AG10803 (cell line): ENCODE measurements around the gene PODNL1.

Experiments used
- DNase-seq: peaks from one replicate; pipeline ENCODE4 v3.0.0; 2010; ENCODE audit warnings: low read depth
- H3K4me3 ChIP-seq: 2 replicates; pipeline ENCODE4 v1.5.1; 2011; ENCODE audit warnings: mild to moderate bottlenecking, low read length, control low read depth
- TF ChIP-seq, protein P1 (sequence below): conservative IDR thresholded peaks from 2 replicates; pipeline ENCODE4 v1.5.1; 2011; ENCODE audit warnings: mild to moderate bottlenecking, low read length, control low read depth, inconsistent platforms

The PODNL1 gene

DNA sequence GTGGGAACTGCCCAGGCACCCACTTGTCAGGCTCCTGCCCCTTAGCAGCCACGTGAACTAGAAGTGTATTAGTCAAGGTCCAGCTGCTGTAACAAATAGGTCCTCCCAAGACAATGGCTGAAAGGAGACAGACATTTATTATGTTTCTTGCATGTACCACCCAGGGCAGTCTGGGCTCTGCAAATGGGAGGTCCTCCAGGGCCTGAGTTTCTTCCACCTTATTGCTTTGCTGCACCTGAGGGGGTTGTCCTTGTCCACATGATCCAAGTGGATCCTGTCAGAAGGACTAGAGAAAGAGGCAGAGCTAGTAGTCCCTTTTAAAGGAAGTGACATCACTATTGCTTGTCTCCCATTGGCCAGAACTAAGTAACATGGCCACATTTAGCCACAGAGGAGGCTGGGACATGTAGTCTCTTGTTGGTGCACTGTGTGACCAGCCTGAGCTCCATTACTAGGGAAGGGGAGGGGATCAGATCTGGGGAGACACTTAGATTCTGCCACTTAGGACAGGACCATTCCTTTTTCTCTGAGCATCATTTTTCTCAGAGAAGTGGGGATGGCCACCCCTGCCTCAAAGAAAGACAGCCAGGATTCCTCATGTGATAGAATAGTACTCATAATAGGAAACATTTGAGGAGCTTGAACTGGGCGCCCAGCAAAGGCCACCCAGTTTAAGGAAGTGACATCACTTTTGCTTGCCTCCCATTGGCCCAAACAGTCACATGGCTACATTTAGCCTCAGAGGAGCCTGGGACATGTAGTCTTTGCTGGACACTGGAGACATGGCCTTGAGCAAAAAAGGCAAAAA, 17.1 kb downstream of the PODNL1 start:
- TF ChIP-seq, protein P1, sequence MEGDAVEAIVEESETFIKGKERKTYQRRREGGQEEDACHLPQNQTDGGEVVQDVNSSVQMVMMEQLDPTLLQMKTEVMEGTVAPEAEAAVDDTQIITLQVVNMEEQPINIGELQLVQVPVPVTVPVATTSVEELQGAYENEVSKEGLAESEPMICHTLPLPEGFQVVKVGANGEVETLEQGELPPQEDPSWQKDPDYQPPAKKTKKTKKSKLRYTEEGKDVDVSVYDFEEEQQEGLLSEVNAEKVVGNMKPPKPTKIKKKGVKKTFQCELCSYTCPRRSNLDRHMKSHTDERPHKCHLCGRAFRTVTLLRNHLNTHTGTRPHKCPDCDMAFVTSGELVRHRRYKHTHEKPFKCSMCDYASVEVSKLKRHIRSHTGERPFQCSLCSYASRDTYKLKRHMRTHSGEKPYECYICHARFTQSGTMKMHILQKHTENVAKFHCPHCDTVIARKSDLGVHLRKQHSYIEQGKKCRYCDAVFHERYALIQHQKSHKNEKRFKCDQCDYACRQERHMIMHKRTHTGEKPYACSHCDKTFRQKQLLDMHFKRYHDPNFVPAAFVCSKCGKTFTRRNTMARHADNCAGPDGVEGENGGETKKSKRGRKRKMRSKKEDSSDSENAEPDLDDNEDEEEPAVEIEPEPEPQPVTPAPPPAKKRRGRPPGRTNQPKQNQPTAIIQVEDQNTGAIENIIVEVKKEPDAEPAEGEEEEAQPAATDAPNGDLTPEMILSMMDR, result no peak
- H3K4me3 ChIP-seq, result no peak overlapping the region
- DNase-seq, result peak; percentile 57

DNA sequence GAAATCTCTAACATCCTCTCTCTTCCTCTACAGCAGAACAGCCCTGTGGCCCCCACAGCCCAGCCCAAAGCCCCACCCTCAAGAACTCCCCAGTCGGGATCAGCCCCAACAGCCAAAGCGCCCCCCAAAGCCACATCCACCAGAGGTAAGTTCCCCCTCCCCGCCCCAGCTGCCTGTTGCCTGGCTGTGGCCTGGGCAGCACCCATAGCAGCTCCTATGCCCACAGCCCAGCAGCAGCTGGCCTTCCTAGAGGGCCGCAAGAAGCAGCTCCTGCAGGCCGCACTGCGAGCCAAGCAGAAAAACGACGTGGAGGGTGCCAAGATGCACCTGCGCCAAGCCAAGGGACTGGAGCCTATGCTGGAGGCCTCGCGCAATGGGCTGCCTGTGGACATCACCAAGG, 17.7 kb downstream of the PODNL1 start:
- H3K4me3 ChIP-seq, result no peak overlapping the region
- TF ChIP-seq, protein P1, result no peak
- no peak for DNase-seq

DNA sequence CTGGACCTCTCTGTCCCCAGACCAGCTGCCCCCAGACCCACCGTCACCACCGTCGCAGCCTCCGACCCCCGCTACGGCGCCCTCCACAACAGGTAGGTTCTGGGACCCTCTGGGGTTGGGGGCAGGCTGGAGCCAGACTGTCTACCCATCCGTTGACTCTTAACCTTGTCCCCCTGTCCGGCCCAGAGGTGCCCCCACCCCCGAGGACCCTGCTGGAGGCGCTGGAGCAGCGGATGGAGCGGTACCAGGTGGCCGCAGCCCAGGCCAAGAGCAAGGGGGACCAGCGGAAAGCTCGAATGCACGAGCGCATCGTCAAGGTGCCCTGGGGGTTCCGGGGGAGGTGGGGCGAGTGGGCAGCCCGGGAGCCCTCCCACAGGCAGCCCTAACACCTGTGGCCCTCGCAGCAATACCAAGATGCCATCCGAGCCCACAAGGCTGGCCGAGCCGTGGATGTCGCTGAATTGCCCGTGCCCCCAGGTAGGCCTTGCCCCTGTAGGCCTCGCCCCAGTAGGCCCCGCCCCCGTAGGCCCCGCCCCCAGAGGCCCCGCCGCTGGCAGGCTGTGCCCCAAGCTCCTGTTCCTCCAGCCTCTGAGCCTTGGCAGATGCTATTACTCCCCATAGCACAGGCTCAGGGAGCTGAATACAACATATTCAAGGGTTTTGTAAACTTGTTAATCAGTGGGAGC, 19.3 kb downstream of the PODNL1 start:
- TF ChIP-seq, protein P1, result no peak
- no peak for DNase-seq
- H3K4me3 ChIP-seq, result no peak overlapping the region

DNA sequence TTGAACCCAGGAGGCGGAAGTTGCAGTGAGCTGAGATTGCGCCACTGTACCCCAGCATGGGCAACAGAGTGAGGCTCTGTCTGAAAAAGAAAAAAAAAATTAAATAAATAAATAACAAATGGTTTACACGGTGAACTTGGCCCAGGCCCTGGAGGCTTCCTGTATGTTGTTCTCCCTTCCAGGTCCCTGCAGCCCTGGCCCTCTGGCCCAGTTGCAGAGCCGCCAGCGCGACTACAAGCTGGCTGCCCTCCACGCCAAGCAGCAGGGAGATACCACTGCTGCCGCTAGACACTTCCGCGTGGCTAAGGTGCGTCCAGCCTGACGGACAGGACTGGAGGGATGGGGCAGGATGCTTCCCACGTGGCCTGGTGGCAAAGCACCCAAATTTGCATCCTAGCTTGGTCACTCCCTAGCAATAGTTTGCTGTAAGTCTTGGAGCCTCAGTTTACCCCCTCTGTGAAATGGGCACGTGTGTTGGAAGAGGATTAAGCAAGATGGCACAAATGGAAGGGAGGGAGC, 20.3 kb downstream of the PODNL1 start:
- DNase-seq, result no peak

DNA sequence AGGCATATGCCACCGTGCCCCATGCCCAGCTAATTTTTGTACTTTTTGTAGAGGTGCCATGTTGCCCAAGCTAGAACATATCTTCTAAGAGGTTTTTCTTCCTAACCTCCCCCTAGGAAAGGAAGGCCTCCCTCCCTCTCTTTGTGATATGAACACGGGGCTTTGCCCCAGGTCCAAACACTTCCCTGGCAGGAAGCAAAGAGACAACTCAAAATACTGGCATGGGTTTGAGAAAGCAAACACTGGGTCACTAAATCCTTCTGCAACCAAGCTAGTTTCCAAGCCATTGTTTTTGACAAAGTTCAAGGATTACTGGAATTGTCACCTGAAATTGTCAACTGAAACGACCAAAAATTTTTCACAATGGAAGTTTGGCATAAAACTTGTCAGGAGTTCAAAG, 23.4 kb downstream of the PODNL1 start:
- no peak overlapping the region for H3K4me3 ChIP-seq
- TF ChIP-seq, protein P1, result no peak
- no peak for DNase-seq

More for the DNA sequence above, 20.3 kb downstream of the PODNL1 start:
- no peak overlapping the region for H3K4me3 ChIP-seq
- TF ChIP-seq, protein P1, result no peak

DNA sequence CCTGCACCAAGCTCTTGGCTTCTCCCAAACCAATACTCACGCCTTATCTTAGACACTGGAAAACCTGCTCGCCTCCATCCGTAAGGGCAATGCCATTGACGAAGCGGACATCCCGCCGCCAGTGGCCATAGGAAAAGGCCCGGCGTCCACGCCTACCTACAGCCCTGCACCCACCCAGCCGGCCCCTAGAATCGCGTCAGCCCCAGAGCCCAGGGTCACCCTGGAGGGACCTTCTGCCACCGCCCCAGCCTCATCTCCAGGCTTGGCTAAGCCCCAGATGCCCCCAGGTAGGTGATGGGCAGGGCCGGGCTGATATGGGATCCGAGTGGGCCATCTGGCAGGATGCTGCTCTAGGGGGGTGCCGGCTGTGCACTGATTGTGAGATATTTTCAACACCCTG, 24.9 kb downstream of the PODNL1 start:
- TF ChIP-seq, protein P1, result no peak
- H3K4me3 ChIP-seq, result no peak overlapping the region
- DNase-seq, result no peak
